Measurements from ENCODE around the gene DCC.

DNA sequence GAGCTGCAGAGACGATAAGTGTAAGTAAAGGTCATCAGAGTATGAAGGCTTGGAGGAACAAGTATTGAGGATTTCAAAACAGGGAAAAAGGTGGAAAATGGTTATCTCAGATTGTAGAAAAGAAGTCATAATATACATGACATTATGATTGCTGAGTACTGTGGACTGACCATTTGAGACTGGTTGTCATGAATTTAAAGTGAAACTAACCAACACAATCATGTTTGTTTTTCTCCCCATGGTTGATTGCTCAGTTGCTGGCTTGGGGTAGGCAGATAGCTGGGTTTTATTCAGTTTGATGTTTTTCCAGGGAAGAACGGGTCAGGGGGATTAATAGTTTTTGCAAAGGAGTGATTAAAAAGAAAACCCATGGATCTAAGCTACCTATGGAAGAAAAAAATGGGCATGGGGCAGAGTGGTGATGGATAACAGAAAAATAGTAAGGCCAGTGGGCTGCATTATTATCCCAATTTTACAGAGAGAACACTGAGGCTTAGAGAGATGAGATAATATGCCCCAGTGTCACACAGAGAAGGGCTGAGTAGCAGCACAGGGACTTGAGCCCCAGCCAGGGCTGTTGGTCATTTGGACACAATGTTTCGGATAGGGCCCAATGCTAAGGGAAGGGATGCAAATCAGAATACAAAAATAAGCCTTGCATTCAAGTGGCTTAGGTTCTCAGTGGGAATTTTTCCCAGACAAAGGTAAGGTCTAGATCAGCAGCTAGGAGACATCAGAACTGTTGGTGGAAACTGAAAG, 885.7 kb downstream of the DCC start:
- TF ChIP-seq, protein P1, sequence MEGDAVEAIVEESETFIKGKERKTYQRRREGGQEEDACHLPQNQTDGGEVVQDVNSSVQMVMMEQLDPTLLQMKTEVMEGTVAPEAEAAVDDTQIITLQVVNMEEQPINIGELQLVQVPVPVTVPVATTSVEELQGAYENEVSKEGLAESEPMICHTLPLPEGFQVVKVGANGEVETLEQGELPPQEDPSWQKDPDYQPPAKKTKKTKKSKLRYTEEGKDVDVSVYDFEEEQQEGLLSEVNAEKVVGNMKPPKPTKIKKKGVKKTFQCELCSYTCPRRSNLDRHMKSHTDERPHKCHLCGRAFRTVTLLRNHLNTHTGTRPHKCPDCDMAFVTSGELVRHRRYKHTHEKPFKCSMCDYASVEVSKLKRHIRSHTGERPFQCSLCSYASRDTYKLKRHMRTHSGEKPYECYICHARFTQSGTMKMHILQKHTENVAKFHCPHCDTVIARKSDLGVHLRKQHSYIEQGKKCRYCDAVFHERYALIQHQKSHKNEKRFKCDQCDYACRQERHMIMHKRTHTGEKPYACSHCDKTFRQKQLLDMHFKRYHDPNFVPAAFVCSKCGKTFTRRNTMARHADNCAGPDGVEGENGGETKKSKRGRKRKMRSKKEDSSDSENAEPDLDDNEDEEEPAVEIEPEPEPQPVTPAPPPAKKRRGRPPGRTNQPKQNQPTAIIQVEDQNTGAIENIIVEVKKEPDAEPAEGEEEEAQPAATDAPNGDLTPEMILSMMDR (conservative IDR thresholded peaks at IDR 0.05; ENCODE audit: low read length): no peak
- no peak for TF ChIP-seq EZH2phosphoT487 (IDR thresholded peaks at IDR 0.05; ENCODE audit: borderline replicate concordance)

Data from Loucy (cell line).